Activated gamma-delta T cell treated with Interleukin-2 at 50 U/mL for 16 hours (primary cell): Measurements from ENCODE around the gene TIGD2.

Source experiments
- DNase-seq: peaks from one replicate; pipeline ENCODE4 v3.0.0-alpha.2; 2020

Gene TIGD2

GRCh38 chr4:89164400-89164799 lies 53.1 kb downstream of the TIGD2 start:
- no peak for DNase-seq
